Parathyroid adenoma (tissue), 2 donors: ENCODE measurements around the gene TMEM132D.

Experiments
- H2AFZ ChIP-seq: fragments of 300-600 bp; sonication (generic); one replicate; pipeline ENCODE4 v1.7.0; 2017; ENCODE audit warnings: antibody characterized with exemption, mild to moderate bottlenecking
- H3K27ac ChIP-seq: fragments of 300-600 bp; sonication (generic); one replicate; pipeline ENCODE4 v1.7.0; 2017
- H3K27me3 ChIP-seq: fragments of 300-600 bp; sonication (generic); one replicate; pipeline ENCODE4 v1.7.0; 2017; ENCODE audit warnings: low read length; ENCODE audit not compliant: control insufficient read depth, insufficient read depth
- H3K36me3 ChIP-seq: fragments of 300-600 bp; sonication (generic); one replicate; pipeline ENCODE4 v1.7.0; 2017; ENCODE audit warnings: low read length; ENCODE audit not compliant: control insufficient read depth, insufficient read depth
- H3K4me1 ChIP-seq: fragments of 300-600 bp; sonication (generic); one replicate; pipeline ENCODE4 v1.7.0; 2017; ENCODE audit warnings: control low read depth
- H3K4me2 ChIP-seq: fragments of 300-600 bp; sonication (generic); one replicate; pipeline ENCODE4 v1.7.0; 2017; ENCODE audit warnings: low read length
- H3K4me3 ChIP-seq: fragments of 300-600 bp; sonication (generic); one replicate; pipeline ENCODE4 v1.7.0; 2017; ENCODE audit warnings: low read depth, low read length
- H3K79me2 ChIP-seq: fragments of 300-600 bp; sonication (generic); one replicate; pipeline ENCODE4 v1.7.0; 2017; ENCODE audit warnings: control low read depth
- H3K9ac ChIP-seq: fragments of 300-600 bp; sonication (generic); one replicate; pipeline ENCODE4 v1.7.0; 2017; ENCODE audit warnings: mild to moderate bottlenecking
- H3K9me3 ChIP-seq: fragments of 300-600 bp; sonication (generic); one replicate; pipeline ENCODE4 v1.7.0; 2017; ENCODE audit warnings: low read length; ENCODE audit not compliant: control insufficient read depth
- CTCF ChIP-seq: fragments of 300-600 bp; sonication (generic); IDR thresholded peaks from one replicate; pipeline ENCODE4 v1.7.0; 2017; ENCODE audit warnings: antibody characterized with exemption, mild to moderate bottlenecking
- donor health status: primary hyperparathyroidism.

TMEM132D gene

GRCh38 chr12:129413295-129413694 is 490.5 kb downstream of the TMEM132D start:
- Histone ChIP-seq H3K9ac (no peak overlapping the region), H3K4me3 (no peak overlapping the region), H3K79me2 (no peaks in the 10 kb centered on the region), H3K27ac (no peak overlapping the region), H3K36me3 (no peaks in the 10 kb centered on the region), H3K27me3 (no peaks in the 10 kb centered on the region), H3K4me2 (no peak overlapping the region), H3K4me1 (no peaks in the 10 kb centered on the region), H2AFZ (no peak overlapping the region), H3K9me3 (no peaks in the 10 kb centered on the region)
- no peak for TF ChIP-seq CTCF

DNA sequence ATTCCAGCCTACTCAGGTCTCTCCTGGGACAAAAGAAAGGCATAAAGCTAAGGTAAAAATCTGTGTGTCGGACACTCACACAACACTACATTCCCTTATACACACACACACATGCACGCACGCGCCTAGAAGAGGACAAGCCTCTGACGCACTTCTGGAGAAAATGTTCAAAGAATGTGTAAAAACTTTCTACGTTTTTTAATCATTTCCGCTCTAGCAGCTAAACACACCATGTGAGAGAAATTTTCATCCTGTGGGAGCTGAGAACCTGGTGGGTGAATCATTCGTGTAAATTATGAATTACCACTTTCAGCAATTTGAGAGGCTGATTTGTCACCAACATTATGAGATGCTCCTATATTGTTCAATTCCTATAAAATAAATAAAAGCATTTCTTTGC is 494.5 kb downstream of the TMEM132D start:
- TF ChIP-seq CTCF: no peak
- no peak overlapping the region for H3K27ac ChIP-seq
- H2AFZ ChIP-seq: no peak overlapping the region
- no peaks in the 10 kb centered on the region for H3K9me3 ChIP-seq
- H3K27me3 ChIP-seq: no peaks in the 10 kb centered on the region
- H3K9ac ChIP-seq: no peak overlapping the region
- no peaks in the 10 kb centered on the region for H3K79me2 ChIP-seq
- H3K4me1 ChIP-seq: no peaks in the 10 kb centered on the region
- H3K4me2 ChIP-seq: no peak overlapping the region
- H3K36me3 ChIP-seq: no peaks in the 10 kb centered on the region
- H3K4me3 ChIP-seq: no peak overlapping the region

GRCh38 chr12:129404556-129404955 is 499.3 kb downstream of the TMEM132D start:
- Histone ChIP-seq H3K4me3 (no peak overlapping the region), H3K4me1 (no peaks in the 10 kb centered on the region), H3K79me2 (no peaks in the 10 kb centered on the region), H3K4me2 (no peak overlapping the region), H3K9ac (no peak overlapping the region), H3K27ac (no peak overlapping the region), H3K36me3 (no peaks in the 10 kb centered on the region), H3K9me3 (no peaks in the 10 kb centered on the region), H2AFZ (no peak overlapping the region), H3K27me3 (no peaks in the 10 kb centered on the region)
- no peak for TF ChIP-seq CTCF

DNA sequence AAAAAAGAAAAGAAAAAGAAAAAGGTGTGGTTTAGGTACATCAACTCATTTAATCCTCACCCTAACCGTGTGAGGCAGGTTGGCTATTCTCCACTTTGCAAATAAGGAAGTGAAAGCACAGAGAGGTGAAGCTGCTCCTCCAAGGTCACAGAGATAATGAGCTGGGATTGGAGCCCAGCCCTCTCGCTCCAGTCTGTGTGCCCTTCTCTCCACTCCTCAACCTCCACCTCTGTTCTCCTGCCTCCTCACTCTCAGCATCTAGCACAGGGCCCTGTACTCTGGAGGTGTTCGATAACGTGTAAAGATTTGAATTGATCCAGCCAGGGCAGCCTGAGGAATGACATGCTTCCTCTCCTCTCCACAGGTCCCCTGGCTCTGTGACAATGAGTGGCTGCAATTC is 502.3 kb downstream of the TMEM132D start:
- no peaks in the 10 kb centered on the region for H3K9me3 ChIP-seq
- no peaks in the 10 kb centered on the region for H3K79me2 ChIP-seq
- no peak overlapping the region for H3K4me2 ChIP-seq
- H3K9ac ChIP-seq: no peak overlapping the region
- H3K4me1 ChIP-seq: no peaks in the 10 kb centered on the region
- H3K27me3 ChIP-seq: no peaks in the 10 kb centered on the region
- no peak overlapping the region for H3K27ac ChIP-seq
- H3K4me3 ChIP-seq: no peak overlapping the region
- no peak for TF ChIP-seq CTCF
- H2AFZ ChIP-seq: no peak overlapping the region
- no peaks in the 10 kb centered on the region for H3K36me3 ChIP-seq

DNA sequence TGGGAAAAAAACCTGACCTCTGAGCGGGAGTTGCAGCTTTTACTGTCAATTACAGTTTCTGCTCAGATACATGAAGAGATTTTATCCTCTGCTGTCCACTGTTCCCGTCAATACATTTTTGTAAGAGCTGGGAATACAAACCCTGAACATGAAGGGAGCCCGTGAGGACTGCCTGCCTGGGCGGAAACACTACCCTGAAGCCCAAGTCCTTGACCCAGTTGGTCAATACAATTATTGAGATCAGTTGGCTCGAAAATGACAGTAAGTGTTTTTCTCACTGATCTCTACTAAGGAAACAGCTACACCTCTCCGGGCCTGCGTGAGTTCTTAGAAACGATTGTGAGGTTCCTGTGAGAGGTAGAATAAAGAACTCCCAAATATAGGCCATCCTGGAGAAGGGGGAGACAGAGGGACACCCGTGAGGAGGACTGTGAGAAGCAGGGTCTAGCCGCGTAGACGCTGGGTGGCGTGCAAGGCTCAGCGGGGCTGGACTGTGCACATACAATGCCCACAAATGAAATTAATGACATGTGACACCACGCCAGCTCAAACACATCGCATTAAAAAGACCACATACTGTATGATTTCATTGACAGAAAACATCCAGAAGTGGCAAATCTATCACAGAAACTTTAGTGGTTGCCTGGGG is 509.5 kb downstream of the TMEM132D start:
- no peaks in the 10 kb centered on the region for H3K79me2 ChIP-seq
- no peak for TF ChIP-seq CTCF

More for the DNA sequence above, 509.5 kb downstream of the TMEM132D start:
- Histone ChIP-seq H3K4me1 (no peaks in the 10 kb centered on the region), H3K27ac (no peak overlapping the region), H3K4me3 (no peak overlapping the region), H3K27me3 (no peaks in the 10 kb centered on the region), H3K4me2 (no peak overlapping the region), H3K9me3 (no peaks in the 10 kb centered on the region), H3K36me3 (no peaks in the 10 kb centered on the region), H3K9ac (no peak overlapping the region), H2AFZ (no peak overlapping the region)
